ENCODE data around the gene EMC10. TPM values are rescaled to one million over a fixed set of nuclear protein-coding genes. Genes with fewer than 3 reads are reported as not detected.

Gene EMC10
- total and polyA plus RNA-seq, 12 donors = 39.4 to 216 (median 123) TPM

DNA sequence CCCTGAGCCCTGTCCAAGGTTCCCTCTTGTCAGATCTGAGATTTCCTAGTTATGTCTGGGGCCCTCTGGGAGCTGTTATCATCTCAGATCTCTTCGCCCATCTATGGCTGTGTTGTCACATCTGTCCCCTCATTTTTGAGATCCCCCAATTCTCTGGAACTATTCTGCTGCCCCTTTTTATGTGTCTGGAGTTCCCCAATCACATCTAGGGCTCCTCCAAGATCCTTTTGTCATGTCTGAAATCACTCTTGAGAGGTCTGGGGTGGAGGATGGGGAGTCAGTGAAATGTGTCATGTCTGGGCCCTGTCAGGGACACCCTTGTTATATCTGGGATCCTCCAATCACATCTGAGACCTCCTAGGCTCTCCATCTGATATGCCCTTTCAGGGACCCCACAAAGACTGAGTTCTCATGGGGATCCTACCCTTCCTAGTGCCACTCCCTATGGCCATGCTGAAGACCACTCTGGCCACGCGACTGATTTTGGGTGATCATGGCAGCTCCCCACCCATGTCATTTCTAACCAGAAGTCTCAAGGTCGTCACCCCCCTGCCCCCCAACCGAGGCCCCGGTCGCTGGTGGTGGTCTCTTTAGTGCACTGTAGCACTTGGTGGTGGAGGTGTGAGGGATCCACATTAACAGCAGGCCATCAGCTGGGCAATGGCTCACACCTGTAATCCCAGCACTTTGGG, 47.4 kb upstream of the EMC10 start:
- H3K36me3 ChIP-seq (replicated peaks in 1 of 2) = no peaks in the 10 kb centered on the region
- H3K9me3 ChIP-seq (replicated peaks in 1 of 3) = no peaks in the 10 kb centered on the region
- peaks cover 0 to 12% of the 10 kb centered on the region in 2 donors for H3K4me1 ChIP-seq (replicated peaks in 1 of 2)
- no peak for DNase-seq
- intact Hi-C loops (cut with DNase I) = no loop called here
- no peak overlapping the region for H3K27ac ChIP-seq
- WGBS, 4 donors = 74 to 93% (median 78%) methylated on average over 1 to 7 of the region's 7 CpGs
- peaks cover 21% of the 10 kb centered on the region for H3K27me3 ChIP-seq
- H3K4me3 ChIP-seq = no peak overlapping the region
- TF ChIP-seq POLR2A (IDR thresholded peaks at IDR 0.05) = no peak
- TF ChIP-seq, protein P1, sequence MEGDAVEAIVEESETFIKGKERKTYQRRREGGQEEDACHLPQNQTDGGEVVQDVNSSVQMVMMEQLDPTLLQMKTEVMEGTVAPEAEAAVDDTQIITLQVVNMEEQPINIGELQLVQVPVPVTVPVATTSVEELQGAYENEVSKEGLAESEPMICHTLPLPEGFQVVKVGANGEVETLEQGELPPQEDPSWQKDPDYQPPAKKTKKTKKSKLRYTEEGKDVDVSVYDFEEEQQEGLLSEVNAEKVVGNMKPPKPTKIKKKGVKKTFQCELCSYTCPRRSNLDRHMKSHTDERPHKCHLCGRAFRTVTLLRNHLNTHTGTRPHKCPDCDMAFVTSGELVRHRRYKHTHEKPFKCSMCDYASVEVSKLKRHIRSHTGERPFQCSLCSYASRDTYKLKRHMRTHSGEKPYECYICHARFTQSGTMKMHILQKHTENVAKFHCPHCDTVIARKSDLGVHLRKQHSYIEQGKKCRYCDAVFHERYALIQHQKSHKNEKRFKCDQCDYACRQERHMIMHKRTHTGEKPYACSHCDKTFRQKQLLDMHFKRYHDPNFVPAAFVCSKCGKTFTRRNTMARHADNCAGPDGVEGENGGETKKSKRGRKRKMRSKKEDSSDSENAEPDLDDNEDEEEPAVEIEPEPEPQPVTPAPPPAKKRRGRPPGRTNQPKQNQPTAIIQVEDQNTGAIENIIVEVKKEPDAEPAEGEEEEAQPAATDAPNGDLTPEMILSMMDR (IDR thresholded peaks at IDR 0.05) = no peak

DNA sequence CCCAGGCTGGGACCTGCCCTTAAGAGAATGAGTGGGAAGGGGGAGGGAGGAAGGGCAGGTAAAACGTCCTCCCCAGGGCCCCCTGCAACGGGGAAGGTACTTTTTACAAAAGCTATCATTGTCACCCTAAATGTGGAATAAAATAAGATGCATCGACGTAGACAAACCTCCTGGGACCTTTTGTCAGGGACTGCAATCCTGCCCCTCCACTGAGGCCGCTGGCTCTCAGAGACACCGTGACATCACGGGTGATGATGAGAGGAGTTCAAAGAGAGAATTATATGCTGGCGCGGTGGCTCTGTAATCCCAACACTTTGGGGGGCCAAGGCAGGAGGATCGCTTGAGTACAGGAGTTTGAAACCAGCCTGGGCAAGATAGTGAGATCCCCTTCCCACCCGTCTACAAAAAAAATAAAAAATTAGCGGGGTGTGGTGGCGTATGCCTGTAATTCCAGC, 45.4 kb upstream of the EMC10 start:
- Histone ChIP-seq H3K4me3 (peak overlapping the region in 1 of 4 donors; percentile 66), H3K4me1 (replicated peaks in 1 of 2) (peaks cover 0 to 12% of the 10 kb centered on the region in 2 donors), H3K27me3 (peaks cover 24% of the 10 kb centered on the region), H3K27ac (peak overlapping the region in 2 of 5 donors; percentile 52 to 86), H3K36me3 (replicated peaks in 1 of 2) (no peaks in the 10 kb centered on the region), H3K9me3 (replicated peaks in 1 of 3) (no peaks in the 10 kb centered on the region)
- 40 to 48% (median 43%) methylated on average over 13 of the region's 13 CpGs for WGBS, 4 donors
- DNase-seq = no peak
- no peak for TF ChIP-seq POLR2A (IDR thresholded peaks at IDR 0.05)
- TF ChIP-seq, protein P1 (IDR thresholded peaks at IDR 0.05) = no peak
- intact Hi-C loops (cut with DNase I) = no loop called here

DNA sequence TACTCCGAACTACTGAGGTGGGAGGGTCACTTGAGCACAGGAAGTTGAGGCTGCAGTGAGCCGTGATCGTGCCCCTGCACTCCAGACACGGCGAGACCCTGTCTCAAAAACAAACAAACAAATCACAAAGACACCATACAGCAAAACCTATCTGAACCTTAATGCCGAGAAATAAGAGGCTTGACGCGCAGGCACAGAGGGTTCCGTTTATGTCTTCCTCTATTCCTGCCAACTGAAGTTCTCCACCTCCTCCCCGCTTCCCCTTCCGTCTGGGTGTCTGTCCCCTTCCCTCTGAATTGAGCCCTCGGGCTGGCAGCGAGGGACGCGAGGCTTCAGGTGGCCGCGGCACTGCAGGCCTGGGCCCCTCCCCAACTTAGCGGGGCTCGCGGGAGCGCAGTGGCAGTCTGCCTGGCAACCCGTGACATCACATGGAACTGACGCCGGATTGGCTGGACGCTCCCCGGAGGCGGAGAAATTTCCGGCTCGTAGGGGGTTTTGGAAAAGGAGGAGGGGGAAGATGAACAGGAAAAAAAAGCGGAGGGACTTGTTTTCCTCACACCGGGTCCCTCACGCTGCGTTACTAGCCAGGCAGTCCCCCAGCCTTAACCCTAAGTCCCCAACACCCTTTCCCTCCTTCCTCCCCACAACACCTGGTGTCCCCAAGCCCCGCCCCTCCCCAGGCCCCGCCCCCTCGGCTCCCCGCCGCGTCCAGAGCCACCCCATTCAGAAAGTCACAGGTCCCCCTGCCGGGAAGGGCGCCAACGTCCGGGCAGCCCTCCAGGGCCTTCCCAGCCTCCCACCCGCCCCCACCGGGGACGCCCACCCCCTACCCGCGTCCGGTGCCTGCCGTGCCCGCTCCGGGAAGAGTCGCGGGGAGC, 44.7 kb upstream of the EMC10 start:
- H3K36me3 ChIP-seq (replicated peaks in 1 of 2) = no peaks in the 10 kb centered on the region
- WGBS, 4 donors = 3 to 4% (median 3%) methylated on average over 27 to 54 of the region's 54 CpGs
- H3K9me3 ChIP-seq (replicated peaks in 1 of 3) = no peaks in the 10 kb centered on the region
- H3K27ac ChIP-seq = peak overlapping the region in 2 of 5 donors; percentile 52 to 86
- H3K27me3 ChIP-seq = peaks cover 24% of the 10 kb centered on the region
- intact Hi-C loops (cut with DNase I) = no loop called here
- TF ChIP-seq POLR2A (IDR thresholded peaks at IDR 0.05) = no peak
- TF ChIP-seq, protein P1 (IDR thresholded peaks at IDR 0.05) = no peak
- peak overlapping the region in 2 of 4 donors; percentile 38 to 66 for H3K4me3 ChIP-seq
- peak; percentile 68 to 89 (median 82) for DNase-seq
- peaks cover 0 to 12% of the 10 kb centered on the region in 2 donors for H3K4me1 ChIP-seq (replicated peaks in 1 of 2)

Data from adrenal gland (tissue), 12 donors.